Neural progenitor cell (in vitro differentiated cells): ENCODE measurements around the gene RNF217. TPM values are rescaled to one million over a fixed set of nuclear protein-coding genes. Genes with fewer than 3 reads are reported as not detected.
"Not testable (repeated sequence)": the region's sequence is repeated elsewhere in the genome, so short reads cannot be mapped to it uniquely, and the experiment has no call there.

Source experiments
- DNase-seq: peaks from one replicate; pipeline ENCODE4 v3.0.0-alpha.2; 2016; ENCODE audit warnings: low spot score
- H2AFZ ChIP-seq: fragments of 200-600 bp; sonication (generic); replicated peaks from 2 replicates; pipeline ENCODE4 v1.6.1; 2016; ENCODE audit warnings: antibody characterized with exemption
- H3F3A ChIP-seq: fragments of 200-600 bp; sonication (generic); 2 replicates; pipeline ENCODE4 v1.6.1; 2016; ENCODE audit warnings: antibody characterized with exemption, low read depth
- H3K27ac ChIP-seq: fragments of 200-600 bp; sonication (generic); 2 replicates; pipeline ENCODE4 v1.5.1; 2016; ENCODE audit warnings: mild to moderate bottlenecking
- H3K27me3 ChIP-seq: fragments of 200-600 bp; sonication (generic); 2 replicates; pipeline ENCODE4 v1.6.1; 2016; ENCODE audit warnings: mild to moderate bottlenecking, moderate library complexity
- H3K36me3 ChIP-seq: fragments of 200-600 bp; sonication (generic); 2 replicates; pipeline ENCODE4 v1.5.1; 2016
- H3K4me1 ChIP-seq: fragments of 200-600 bp; sonication (generic); 2 replicates; pipeline ENCODE4 v1.6.1; 2016; ENCODE audit warnings: mixed run types
- H3K4me2 ChIP-seq: fragments of 200-600 bp; sonication (generic); 2 replicates; pipeline ENCODE4 v1.6.1; 2016
- H3K4me3 ChIP-seq: fragments of 200-600 bp; sonication (generic); 2 replicates; pipeline ENCODE4 v1.5.1; 2016
- H3K79me2 ChIP-seq: fragments of 200-600 bp; sonication (generic); 2 replicates; pipeline ENCODE4 v1.6.1; 2016; ENCODE audit warnings: low read depth
- H3K9ac ChIP-seq: fragments of 200-600 bp; sonication (generic); 2 replicates; pipeline ENCODE4 v1.6.1; 2016
- H3K9me3 ChIP-seq: fragments of 200-600 bp; sonication (generic); 2 replicates; pipeline ENCODE4 v1.5.1; 2016; ENCODE audit warnings: low read depth
- H4K20me1 ChIP-seq: fragments of 200-600 bp; sonication (generic); 2 replicates; pipeline ENCODE4 v1.6.1; 2016; ENCODE audit warnings: low read depth
- H3K27ac Mint-ChIP-seq: 3 replicates; pipeline ENCODE4 v1.8.0; 2021; ENCODE audit warnings: mixed read lengths
- H3K27me3 Mint-ChIP-seq: 2 replicates; pipeline ENCODE4 v1.8.0; 2022; ENCODE audit warnings: low read depth, mild to moderate bottlenecking, inconsistent platforms, moderate library complexity, mixed read lengths; ENCODE audit not compliant: insufficient read depth
- H3K36me3 Mint-ChIP-seq: 3 replicates; pipeline ENCODE4 v1.8.0; 2021; ENCODE audit warnings: mixed read lengths
- H3K4me1 Mint-ChIP-seq: 3 replicates; pipeline ENCODE4 v1.8.0; 2021; ENCODE audit warnings: mixed read lengths
- H3K4me3 Mint-ChIP-seq: 3 replicates; pipeline ENCODE4 v1.8.0; 2021; ENCODE audit warnings: mild to moderate bottlenecking, moderate library complexity, mixed read lengths
- H3K9me3 Mint-ChIP-seq: 3 replicates; pipeline ENCODE4 v1.8.0; 2020; ENCODE audit warnings: mixed read lengths
- EZH2 ChIP-seq: fragments of 200-600 bp; sonication (generic); IDR thresholded peaks from 2 replicates; pipeline ENCODE4 v1.6.1; 2017; ENCODE audit warnings: antibody characterized with exemption, mild to moderate bottlenecking, moderate library complexity
- EZH2phosphoT487 ChIP-seq: fragments of 200-600 bp; sonication (generic); IDR thresholded peaks from 2 replicates; pipeline ENCODE4 v1.6.1; 2017; ENCODE audit warnings: antibody characterized with exemption
- total RNA-seq: library from RNA; depleted of rRNA; stranded (reverse); fragments of >200 nt; gene quantifications from 2 replicates; pipeline ENCODE4 v1.2.3, GENCODE V29; 2015; ENCODE audit warnings: low replicate concordance
- TF ChIP-seq, protein P1 (sequence below): fragments of 200-600 bp; sonication (generic); IDR thresholded peaks from 2 replicates; pipeline ENCODE4 v1.5.1; 2017; ENCODE audit warnings: antibody characterized with exemption, mild to moderate bottlenecking

Gene RNF217
- total RNA-seq, 1 donor from 2014 or later, result 24.1 TPM

DNA sequence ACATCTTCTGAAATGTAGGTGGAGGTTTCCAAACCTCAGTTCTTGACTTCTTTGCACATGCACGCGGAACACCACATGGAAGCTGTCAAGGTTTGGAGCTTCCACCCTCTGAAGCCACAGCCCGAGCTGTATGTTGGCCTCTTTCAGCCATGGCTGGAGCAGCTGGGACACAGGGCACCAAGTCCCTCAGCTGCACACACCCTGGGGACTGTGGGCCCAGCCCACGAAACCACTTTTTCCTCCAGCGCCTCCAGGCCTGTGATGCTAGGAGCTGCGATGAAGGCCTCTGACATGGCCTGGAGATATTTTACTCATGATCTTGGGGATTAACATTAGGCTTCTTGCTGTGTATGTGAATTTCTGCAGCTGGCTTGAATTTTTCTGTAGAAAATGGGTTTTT is 68.7 kb downstream of the RNF217 start:
- Mint-ChIP-seq H3K27ac (no peak overlapping the region), H3K4me3 (no peak overlapping the region), H3K36me3 (peaks cover 20% of the 10 kb centered on the region), H3K9me3 (peaks cover 12% of the 10 kb centered on the region), H3K4me1 (no peaks in the 10 kb centered on the region), H3K27me3 (no peaks in the 10 kb centered on the region)
- H3K4me3 ChIP-seq, result no peak overlapping the region
- no peak overlapping the region for H3K4me2 ChIP-seq
- no peak overlapping the region for H3K9ac ChIP-seq
- H3K27ac ChIP-seq, result no peak overlapping the region
- no peak overlapping the region for H2AFZ ChIP-seq
- no peaks in the 10 kb centered on the region for H3K4me1 ChIP-seq
- TF ChIP-seq, protein P1, sequence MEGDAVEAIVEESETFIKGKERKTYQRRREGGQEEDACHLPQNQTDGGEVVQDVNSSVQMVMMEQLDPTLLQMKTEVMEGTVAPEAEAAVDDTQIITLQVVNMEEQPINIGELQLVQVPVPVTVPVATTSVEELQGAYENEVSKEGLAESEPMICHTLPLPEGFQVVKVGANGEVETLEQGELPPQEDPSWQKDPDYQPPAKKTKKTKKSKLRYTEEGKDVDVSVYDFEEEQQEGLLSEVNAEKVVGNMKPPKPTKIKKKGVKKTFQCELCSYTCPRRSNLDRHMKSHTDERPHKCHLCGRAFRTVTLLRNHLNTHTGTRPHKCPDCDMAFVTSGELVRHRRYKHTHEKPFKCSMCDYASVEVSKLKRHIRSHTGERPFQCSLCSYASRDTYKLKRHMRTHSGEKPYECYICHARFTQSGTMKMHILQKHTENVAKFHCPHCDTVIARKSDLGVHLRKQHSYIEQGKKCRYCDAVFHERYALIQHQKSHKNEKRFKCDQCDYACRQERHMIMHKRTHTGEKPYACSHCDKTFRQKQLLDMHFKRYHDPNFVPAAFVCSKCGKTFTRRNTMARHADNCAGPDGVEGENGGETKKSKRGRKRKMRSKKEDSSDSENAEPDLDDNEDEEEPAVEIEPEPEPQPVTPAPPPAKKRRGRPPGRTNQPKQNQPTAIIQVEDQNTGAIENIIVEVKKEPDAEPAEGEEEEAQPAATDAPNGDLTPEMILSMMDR, result no peak
- TF ChIP-seq EZH2 (no peak), EZH2phosphoT487 (no peak)
- H3F3A ChIP-seq, result no peaks in the 10 kb centered on the region
- no peaks in the 10 kb centered on the region for H3K27me3 ChIP-seq
- no peaks in the 10 kb centered on the region for H3K36me3 ChIP-seq
- no peak for DNase-seq
- no peaks in the 10 kb centered on the region for H4K20me1 ChIP-seq
- peaks cover 3% of the 10 kb centered on the region for H3K79me2 ChIP-seq
- no peaks in the 10 kb centered on the region for H3K9me3 ChIP-seq

DNA sequence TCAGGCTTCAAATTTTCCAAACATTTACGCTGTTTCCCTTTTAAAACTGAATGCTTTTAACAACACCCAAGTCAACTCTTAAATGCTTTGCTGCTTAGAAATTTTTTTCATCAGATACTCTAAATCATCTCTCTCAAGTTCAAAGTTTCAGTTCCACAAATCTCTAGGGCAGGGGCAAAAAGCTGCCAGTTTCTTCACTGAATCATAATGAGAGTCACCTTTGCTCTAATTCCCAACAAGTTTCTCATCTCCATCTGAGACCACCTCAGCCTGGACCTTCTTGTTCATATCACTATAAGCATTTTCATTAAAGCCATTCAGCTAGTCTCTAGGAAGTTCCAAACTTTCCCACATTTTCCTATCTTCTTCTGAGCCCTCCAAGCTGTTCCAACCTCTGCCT is 69.1 kb downstream of the RNF217 start:
- H3K9me3 ChIP-seq, result no peaks in the 10 kb centered on the region
- Mint-ChIP-seq H3K4me3 (no peak overlapping the region), H3K4me1 (no peaks in the 10 kb centered on the region), H3K27me3 (no peaks in the 10 kb centered on the region), H3K27ac (no peak overlapping the region), H3K36me3 (peaks cover 20% of the 10 kb centered on the region), H3K9me3 (peaks cover 12% of the 10 kb centered on the region)
- no peak for TF ChIP-seq EZH2
- no peak for TF ChIP-seq EZH2phosphoT487
- TF ChIP-seq, protein P1, result no peak
- no peak for DNase-seq
- no peak overlapping the region for H3K4me2 ChIP-seq
- no peaks in the 10 kb centered on the region for H3K4me1 ChIP-seq
- no peak overlapping the region for H3K4me3 ChIP-seq
- H4K20me1 ChIP-seq, result no peaks in the 10 kb centered on the region
- no peak overlapping the region for H3K9ac ChIP-seq
- peaks cover 3% of the 10 kb centered on the region for H3K79me2 ChIP-seq
- H2AFZ ChIP-seq, result no peak overlapping the region
- no peak overlapping the region for H3K27ac ChIP-seq
- no peaks in the 10 kb centered on the region for H3F3A ChIP-seq
- H3K36me3 ChIP-seq, result no peaks in the 10 kb centered on the region
- no peaks in the 10 kb centered on the region for H3K27me3 ChIP-seq

DNA sequence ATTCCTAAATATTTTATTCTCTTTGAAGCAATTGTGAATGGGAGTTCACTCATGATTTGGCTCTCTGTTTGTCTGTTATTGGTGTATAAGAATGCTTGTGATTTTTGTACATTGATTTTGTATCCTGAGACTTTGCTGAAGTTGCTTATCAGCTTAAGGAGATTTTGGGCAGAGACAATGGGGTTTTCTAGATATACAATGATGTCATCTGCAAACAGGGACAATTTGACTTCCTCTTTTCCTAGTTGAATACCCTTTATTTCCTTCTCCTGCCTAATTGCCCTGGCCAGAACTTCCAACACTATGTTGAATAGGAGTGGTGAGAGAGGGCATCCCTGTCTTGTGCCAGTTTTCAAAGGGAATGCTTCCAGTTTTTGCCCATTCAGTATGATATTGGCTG is 72.7 kb downstream of the RNF217 start:
- H4K20me1 ChIP-seq, H3K36me3 ChIP-seq, H3K27ac ChIP-seq, DNase-seq, H3K4me1 ChIP-seq, H3K27me3 Mint-ChIP-seq, H3K9me3 Mint-ChIP-seq, H3F3A ChIP-seq, H2AFZ ChIP-seq, H3K4me1 Mint-ChIP-seq, H3K4me3 Mint-ChIP-seq, H3K27ac Mint-ChIP-seq, H3K9me3 ChIP-seq, H3K79me2 ChIP-seq, H3K4me3 ChIP-seq, H3K9ac ChIP-seq, H3K4me2 ChIP-seq, H3K27me3 ChIP-seq: not testable (repeated sequence)
- peaks cover 13% of the 10 kb centered on the region for H3K36me3 Mint-ChIP-seq

DNA sequence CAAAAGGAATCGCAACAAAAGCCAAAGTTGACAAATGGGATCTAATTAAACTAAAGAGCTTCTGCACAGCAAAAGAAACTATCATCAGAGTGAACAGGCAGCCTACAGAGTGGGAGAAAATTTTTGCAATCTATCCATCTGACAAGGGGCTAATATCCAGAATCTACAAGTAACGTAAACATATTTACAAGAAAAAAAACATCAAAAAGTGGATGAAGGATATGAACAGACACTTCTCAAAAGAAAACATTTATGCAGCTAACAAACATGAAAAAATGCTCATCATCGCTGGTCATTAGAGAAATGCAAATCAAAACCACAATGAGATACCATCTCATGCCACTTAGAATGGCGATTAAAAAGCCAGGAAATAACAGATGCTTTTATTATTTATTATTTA is 74.2 kb downstream of the RNF217 start:
- not testable (repeated sequence) for H3K4me3 Mint-ChIP-seq, H3K36me3 Mint-ChIP-seq, H3K9me3 ChIP-seq, H3K27me3 ChIP-seq, H3K4me3 ChIP-seq, H4K20me1 ChIP-seq, H3K27ac ChIP-seq, H2AFZ ChIP-seq, H3K9ac ChIP-seq, H3K79me2 ChIP-seq, H3K9me3 Mint-ChIP-seq, H3K4me1 ChIP-seq, H3K27ac Mint-ChIP-seq, DNase-seq, H3K4me1 Mint-ChIP-seq, H3K27me3 Mint-ChIP-seq, H3K4me2 ChIP-seq, H3F3A ChIP-seq, H3K36me3 ChIP-seq
